GM12864 (cell line): Measurements from ENCODE around the gene PLPPR4.

Experiments used
- DNase-seq: peaks from one replicate; pipeline ENCODE4 v3.0.0-alpha.2; 2011; ENCODE audit warnings: low read depth
- H3K4me3 ChIP-seq: 2 replicates; pipeline ENCODE4 v1.5.1; 2011; ENCODE audit warnings: mild to moderate bottlenecking, low read depth, low read length, control low read depth
- CTCF ChIP-seq: IDR thresholded peaks from 2 replicates; pipeline ENCODE4 v1.5.1; 2011; ENCODE audit warnings: low read depth, mild to moderate bottlenecking, moderate library complexity, low read length, control low read depth, inconsistent platforms; ENCODE audit errors: missing control alignments

PLPPR4 gene

GRCh38 chr1:99266726-99267125, 2.4 kb downstream of the PLPPR4 start:
- DNase-seq, result no peak
- no peak for TF ChIP-seq CTCF
- no peak overlapping the region for H3K4me3 ChIP-seq

DNA sequence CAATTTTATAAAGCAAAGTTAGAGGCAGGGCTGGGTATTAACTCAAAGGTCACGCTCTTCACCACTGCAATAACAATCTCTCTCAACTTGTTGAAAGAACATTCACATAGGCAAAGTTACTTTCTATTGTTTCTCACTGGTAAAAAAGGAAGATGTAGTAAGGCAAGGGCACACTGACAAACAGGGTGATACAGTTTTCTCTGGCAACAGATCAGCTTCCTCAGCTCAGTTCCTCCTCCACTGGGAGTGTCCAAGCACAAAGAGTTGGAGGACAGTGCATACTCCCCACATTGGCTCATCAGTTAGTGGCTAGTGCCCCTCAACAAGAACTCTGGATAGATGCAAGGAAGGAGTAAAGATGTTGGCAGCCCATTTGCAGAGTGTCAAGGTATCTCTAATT, 3.7 kb downstream of the PLPPR4 start:
- no peak for DNase-seq
- no peak for TF ChIP-seq CTCF
- H3K4me3 ChIP-seq, result no peak overlapping the region

GRCh38 chr1:99269321-99269720, 5.0 kb downstream of the PLPPR4 start:
- no peak for TF ChIP-seq CTCF
- no peak overlapping the region for H3K4me3 ChIP-seq
- DNase-seq, result no peak

- no peak for DNase-seq
- no peak overlapping the region for H3K4me3 ChIP-seq
- TF ChIP-seq CTCF, result no peak
These were observed 6.4 kb downstream of the PLPPR4 start for GRCh38 chr1:99270646-99271045.

GRCh38 chr1:99271249-99271648, 7.0 kb downstream of the PLPPR4 start:
- TF ChIP-seq CTCF, result no peak
- no peak overlapping the region for H3K4me3 ChIP-seq

GRCh38 chr1:99277066-99277465, 12.8 kb downstream of the PLPPR4 start:
- no peak overlapping the region for H3K4me3 ChIP-seq
- TF ChIP-seq CTCF, result no peak
- DNase-seq, result no peak

More at GRCh38 chr1:99271249-99271648, 7.0 kb downstream of the PLPPR4 start:
- DNase-seq, result no peak

DNA sequence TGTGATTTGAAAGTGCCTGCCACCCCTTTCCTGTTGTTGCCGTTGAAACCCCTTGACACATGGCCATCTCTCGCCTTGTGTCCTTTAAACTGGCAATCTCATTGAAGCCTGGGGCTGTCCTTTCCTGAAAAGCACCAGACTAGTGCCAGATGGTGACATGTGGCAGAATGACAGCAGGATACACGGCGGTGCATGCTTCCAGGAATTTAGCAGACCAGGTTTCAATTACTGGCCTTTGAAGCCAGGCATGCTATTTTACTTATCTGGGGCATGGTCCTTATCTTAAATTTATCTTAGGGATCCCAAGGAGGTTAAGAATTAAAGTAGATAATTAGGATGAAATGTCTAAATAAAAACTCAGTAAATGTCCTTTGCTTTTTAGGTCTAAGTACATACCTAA, 15.2 kb downstream of the PLPPR4 start:
- no peak for DNase-seq
- no peak for TF ChIP-seq CTCF
- H3K4me3 ChIP-seq, result no peak overlapping the region
